ENCODE measurements around the gene NTRK2.

GRCh38 chr9:84818791-84819190 is 149.3 kb downstream of the NTRK2 start:
- TF ChIP-seq CTCF (IDR thresholded peaks at IDR 0.05) (no peak), ZFX (IDR thresholded peaks at IDR 0.05; ENCODE audit: borderline replicate concordance) (no peak)

Measured in 22Rv1 (cell line).